SW480 (cell line): ENCODE results near the gene GRIK3.

Experiments used
- DNase-seq: peaks from one replicate; pipeline ENCODE4 v3.0.0-alpha.2; 2016; ENCODE audit warnings: low spot score

Gene GRIK3

GRCh38 chr1:36761113-36761512, 273.2 kb downstream of the GRIK3 start:
- DNase-seq = no peak

DNA sequence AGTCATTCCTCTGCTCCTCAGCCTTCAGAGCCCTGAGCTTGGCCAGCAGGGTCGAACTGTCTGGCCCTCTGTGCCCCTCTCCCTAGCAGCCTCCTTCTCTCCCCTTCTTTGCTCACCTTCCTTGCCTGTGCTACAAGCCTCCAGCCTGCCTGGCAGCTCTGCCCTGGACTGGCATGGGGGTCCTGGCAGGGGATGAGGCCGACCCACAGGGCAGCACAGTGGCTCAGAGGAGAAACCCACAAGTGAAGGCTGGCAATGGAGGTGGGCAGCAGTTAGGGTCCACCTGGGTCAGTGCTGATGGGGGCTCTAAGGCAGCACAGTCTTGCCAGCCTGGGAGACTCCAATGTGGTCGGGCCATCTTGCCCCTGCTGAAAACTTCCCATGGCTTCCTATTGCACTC, 274.2 kb downstream of the GRIK3 start:
- DNase-seq = no peak

DNA sequence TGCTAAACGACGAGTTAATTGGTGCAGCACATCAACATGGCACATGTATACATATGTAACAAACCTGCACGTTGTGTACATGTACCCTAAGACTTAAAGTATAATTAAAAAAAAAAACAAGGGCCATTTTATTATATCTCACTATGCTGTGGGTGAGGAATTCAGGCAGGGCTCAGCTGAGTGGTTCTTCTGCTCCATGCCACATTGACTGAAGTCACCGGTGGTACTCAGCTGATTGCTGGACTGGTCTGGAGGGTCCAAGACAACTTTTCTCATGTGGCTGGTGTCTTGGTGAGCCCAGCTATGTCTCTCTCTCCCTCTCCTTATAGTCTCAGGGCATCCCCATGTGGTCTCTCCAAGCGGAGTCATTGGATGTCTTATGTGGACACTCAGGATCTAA, 275.0 kb downstream of the GRIK3 start:
- no peak for DNase-seq

DNA sequence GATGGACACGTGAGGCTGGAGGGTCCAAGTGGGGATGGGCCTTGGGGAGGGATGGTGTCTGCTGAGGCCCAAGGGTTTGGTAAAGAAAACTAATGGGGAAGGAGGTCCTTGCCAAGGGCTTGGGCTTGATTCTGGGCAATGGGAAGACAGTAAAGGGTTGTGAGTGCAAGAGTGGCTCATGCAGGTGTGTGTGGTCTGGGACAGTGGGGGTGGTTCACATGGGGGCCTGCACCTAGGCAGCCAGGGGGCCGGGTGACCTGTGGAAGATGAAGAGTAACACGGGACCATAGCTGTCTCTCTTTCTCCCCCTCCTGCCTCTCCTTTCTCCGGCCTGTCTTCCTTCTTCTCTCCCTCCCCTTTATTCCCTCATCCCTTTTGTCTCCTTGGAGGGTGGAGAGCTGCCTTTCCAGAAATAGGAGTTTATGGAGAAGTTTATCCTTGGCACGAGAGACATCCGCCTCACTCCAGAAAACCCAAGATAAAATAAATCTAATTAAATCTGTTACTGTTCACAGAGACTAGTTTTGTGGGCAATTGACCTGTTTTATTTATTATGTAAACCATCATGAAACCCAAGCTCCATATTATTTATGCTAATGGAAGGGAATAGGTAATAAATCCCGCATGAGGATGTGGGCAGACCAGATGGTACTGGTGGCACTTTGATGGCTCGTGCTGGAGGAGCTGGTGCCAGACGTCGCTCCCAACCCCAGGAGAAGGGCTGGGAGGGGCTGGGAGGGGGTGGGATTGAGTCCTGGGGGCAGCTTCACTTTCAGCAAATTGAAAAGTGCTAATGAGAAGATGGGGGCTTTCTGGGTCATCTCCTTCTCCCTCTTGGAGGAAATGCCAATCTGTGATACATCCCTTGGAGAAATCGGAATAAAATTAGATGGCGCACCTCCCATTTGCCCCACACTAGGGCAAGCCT, 278.7 kb downstream of the GRIK3 start:
- DNase-seq = no peak

GRCh38 chr1:36754366-36754765, 279.9 kb downstream of the GRIK3 start:
- no peak for DNase-seq

DNA sequence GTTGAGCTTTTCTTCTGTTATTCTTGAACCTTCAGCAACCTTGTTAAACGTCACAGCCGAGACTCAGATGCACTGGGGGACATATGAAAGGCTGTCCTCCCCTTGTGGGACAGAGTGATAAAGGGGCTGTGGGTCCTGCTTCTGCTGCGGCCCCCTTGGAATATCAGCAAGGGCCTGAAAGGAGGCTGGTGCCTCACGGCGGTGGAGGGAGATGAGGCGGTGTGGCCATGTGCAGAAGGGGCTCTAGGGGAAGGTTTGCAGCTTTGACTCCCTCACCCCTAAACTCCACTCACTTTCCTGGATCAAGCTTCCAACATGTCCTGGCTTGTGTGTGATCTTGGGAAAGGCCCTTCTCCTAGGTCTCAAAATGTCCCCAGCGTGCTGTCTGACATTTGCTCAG, 280.9 kb downstream of the GRIK3 start:
- no peak for DNase-seq

- no peak for DNase-seq
These were observed 281.4 kb downstream of the GRIK3 start for GRCh38 chr1:36752891-36753361.

DNA sequence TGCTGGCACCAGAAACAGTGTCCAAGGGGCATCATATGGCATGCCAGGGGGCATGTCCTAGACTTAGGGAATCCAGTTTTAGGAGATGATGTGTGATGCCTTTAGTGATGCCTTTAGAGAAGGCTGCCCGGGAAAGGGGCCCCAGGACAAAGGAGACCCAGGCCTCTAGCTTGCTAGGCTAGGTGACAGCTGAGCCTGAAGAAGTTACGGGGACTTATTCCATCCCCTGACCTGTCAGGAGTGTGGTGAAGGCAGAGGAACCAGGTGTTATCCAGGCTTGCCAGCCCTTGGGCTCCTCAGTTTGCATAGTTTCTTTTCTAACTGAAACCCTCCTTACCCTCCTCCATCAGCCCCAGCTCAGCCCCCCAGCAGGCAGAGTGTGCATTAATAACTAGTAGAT, 281.9 kb downstream of the GRIK3 start:
- DNase-seq = no peak

DNA sequence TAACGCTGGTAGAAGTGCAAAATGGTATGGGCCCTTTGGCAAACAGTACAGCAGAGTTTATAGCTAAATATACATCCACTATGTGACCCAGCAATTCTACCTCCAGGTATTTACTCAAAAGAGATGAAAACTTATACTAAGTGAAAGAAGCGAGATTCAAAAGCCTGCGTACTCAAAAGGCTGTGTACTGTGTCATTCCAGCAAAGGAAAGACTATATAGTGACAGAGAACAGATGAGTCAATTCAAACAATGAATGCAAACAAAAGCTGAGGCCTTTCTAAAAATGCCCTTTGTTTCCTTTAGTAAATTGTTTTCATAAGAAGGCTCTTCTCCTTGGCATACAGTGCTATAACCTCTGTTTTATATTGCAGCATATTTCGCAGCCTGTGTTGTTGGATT, 282.8 kb downstream of the GRIK3 start:
- no peak for DNase-seq

- no peak for DNase-seq
These were observed 285.8 kb downstream of the GRIK3 start for GRCh38 chr1:36748466-36748865.
